Hippocampal formation (tissue), 2 donors: ENCODE measurements around the gene EPB41.
A peak's percentile ranks its signal among the peaks of the same experiment; 100 is the strongest.
"Not testable (repeated sequence)": the region's sequence is repeated elsewhere in the genome, so short reads cannot be mapped to it uniquely, and the experiment has no call there.

Experiments
- DNase-seq, 2 donors: peaks; one replicate each; lab custom pipeline; 2025; lab: John Stamatoyannopoulos, UW

Gene EPB41

GRCh38 chr1:28982198-28982597 is 67.8 kb downstream of the EPB41 start:
- no peak for DNase-seq

- no peak for DNase-seq
Observed at GRCh38 chr1:28983091-28983490, 68.7 kb downstream of the EPB41 start.

DNA sequence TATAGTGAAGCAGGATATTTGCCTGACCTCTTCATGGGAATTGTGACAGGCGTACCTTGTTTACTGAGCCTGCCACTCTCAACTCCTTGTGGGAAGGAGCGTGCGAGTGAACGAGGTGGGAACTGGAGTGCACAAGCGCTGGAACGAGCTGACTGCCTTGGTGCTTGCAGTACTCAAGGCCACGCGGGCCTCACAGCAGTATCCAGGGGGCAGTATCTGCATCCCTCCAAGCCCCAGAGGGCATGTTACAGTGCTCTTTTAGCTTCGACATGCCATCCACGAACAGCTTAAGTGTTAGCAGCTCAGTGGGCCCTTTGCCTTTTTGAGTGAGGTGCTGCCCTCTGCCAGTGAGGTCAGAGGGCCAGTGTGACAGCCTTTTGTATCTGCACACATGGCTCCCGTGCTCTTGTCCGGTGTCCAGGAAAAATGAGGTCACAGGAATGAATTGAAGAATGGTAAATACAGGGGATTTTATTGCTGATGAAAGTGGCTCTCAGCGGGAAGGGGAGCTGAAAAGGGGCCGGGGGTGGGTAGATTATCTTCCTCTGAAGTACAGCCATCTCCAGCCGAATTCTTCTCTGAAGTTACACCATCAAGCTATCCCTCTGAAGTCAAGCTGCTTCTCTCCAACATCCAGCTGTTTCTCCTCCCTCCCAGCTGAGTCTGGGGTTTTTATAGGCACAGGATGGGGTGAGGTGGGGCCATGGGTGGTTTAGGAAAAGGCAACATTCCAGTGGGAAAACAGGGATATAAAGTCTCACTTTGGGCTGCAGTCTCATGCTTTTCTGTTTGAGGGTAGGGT is 69.3 kb downstream of the EPB41 start:
- DNase-seq = no peak

DNA sequence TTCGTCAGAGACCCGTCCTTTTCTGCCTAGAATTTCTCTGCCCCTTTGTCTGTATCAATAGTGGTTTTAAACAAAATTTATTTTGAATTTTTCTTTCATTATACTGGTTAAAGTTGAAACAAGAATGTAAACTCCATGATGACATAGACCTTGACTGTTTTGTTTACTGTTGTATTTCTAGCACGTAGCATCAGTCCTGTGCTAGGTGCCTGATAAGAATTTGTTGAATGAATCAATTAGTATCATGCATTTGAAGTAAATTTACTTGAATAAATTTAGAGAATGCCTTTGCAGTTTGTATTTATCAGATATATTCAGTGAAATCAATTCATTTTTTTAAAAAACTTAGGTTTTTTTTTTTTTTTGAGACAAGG is 69.9 kb downstream of the EPB41 start:
- DNase-seq = no peak

GRCh38 chr1:28985427-28985826 is 71.1 kb downstream of the EPB41 start:
- DNase-seq = no peak

- DNase-seq = no peak
Observed at GRCh38 chr1:28986306-28986910, 72.0 kb downstream of the EPB41 start.

DNA sequence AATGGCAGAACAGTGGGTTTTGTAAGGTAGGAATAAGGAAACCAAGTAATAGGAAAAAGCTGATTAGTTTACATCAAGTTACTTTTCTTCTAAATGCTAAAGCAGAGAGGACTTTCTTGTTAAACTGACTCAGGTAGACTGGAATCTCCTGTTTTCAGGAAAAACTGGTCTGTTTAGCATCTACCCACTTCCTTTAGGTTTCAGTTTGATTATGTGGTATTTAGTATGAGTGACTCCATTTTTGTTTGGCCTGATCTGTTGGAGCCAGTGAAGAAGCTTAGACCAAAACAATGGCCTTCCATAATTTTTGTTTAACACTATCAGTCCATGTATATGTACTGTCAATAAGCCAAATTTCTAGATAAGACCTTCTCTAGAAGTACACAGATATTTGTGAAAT is 88.4 kb downstream of the EPB41 start:
- DNase-seq = no peak

DNA sequence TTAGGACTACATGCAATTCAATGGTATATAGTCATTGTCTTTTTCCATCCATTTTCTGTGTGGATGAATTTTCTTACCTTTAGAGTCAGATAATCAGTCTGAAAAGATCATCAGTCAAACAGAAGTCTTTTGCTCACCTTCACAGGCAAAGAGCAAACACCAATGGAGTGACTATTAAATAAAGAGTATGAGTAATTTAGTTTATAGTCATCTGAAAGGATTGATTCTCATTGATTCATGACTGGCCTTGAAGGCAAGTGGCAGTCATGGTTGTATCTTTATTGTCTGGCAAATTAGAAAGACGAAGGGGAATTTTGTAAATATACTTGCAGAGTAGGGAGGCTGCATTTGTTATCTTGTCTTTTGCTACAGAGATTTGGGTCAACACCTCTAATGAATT is 89.9 kb downstream of the EPB41 start:
- no peak for DNase-seq

DNA sequence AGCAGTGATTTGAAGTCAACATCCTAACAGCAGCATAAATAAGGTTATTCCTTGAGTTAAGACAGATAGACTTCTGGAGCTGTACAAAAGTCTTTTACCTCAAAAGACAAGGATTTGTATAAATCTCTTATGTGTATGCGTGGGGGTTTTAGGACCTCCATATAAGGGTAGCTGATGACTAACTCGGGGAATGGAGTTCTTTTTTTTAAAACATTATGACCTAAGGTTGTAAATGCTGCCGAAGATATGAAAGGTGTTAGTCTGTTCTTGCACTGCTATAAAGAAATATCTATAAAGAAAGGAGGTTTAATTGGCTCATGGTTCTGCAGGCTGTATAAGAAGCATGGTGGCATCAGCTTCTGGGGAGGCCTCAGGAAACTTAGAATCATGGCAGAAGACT is 90.4 kb downstream of the EPB41 start:
- no peak for DNase-seq

DNA sequence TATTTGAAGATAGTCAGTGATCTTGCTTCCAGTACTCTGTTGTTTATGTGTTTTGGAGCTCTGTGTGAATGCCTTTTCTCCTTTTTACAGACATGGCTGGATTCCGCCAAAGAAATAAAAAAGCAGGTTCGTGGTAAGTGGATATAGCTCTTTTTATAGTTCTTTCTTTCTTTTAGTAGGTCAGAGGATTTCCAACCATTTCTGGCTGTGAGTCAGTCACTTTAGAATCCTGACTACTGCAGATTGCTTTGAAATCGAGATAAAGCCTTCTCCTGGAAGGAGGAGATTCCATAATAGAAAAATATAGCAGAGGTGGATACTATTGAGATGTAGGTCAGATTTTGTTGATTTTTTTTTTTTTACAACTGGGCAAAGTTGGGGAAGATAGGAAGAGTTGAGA is 97.4 kb downstream of the EPB41 start:
- no peak for DNase-seq

GRCh38 chr1:29017235-29017634 is 102.9 kb downstream of the EPB41 start:
- DNase-seq = no peak

DNA sequence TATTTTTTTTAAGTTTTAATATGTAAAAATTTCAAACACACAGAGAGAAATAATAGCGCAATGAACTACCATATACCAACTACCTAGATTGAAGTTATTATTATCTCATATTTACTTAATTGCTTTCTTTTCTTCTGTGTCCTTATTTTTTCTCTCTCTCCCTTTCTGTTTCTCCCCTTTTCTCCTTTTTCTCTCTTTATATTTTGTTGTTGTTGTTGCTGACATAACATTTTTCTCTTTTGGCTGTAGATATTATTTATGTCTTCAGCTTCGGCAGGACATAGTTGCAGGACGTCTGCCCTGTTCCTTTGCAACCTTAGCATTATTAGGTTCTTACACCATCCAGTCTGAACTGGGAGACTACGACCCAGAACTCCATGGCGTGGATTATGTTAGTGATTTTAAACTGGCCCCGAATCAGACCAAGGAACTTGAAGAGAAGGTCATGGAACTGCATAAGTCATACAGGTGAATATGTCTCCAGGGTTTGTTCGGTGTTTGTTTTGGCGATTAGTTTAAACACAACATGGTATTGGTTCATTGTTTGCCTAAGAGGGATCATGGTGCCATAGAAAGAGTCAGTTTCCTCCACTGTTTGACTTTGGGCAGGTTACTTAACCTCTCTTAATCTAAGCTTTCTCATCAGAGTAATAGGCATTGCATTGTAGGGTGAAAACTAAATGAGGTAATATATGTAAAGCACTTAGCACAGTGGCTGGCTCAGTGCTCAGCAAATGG is 103.8 kb downstream of the EPB41 start:
- DNase-seq = no peak

DNA sequence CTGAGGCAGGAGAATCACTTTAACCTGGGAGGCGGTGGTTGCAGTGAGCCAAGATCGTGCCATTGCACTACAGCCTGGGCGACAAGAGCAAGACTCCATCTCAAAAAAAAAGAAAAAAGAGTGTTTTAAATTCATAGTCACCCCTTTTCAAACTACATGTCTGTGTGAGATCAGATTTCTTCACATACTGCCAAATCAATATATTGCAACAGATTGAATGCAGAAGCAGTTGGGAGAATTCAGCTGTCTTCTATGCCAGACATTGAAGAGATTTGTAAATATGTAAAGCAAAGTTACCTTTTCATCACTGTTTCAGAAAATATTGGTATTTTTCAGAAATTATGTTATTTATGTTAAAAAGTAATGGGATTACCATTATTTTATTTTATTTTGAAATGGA is 108.3 kb downstream of the EPB41 start:
- no peak for DNase-seq

- no peak for DNase-seq
Observed at GRCh38 chr1:29029667-29030066, 115.3 kb downstream of the EPB41 start.

- no peak for DNase-seq
Observed at GRCh38 chr1:29032841-29033240, 118.5 kb downstream of the EPB41 start.

- peak in 1 of 2 donors; percentile 46 for DNase-seq
Observed at GRCh38 chr1:29033829-29034466, 119.6 kb downstream of the EPB41 start.

DNA sequence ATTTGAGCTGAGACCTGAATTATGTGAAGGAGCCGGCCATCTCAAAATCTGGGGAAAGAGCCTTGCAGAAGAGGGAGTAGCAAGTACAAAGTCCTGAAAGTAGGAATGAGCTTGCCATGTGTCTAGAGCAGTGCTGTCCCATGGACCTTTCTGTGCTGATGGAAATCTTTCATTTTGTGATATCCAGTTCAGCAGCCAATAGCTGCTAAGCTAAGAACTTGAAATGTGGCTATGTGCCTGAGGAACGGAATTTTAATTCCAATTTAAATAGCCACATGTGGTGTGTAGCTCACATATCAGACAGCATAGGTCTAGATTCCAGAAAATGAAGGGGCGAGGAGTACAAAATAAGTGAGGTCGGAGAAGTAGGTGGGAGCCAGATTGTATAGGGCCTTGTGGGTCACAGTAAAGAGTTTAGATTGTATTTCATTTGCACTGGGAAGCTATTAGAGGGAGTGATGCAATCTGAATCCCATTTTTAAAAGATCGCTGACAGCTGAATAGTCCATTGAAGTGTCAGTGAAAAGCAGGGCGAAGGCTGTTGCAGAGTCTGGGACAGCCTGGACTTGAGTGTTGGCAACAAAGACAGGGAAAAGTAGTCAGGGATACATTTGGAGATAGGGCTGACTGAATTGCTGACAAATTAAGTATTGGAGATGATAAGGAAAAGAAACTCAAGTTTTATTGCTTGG is 129.1 kb downstream of the EPB41 start:
- no peak for DNase-seq

DNA sequence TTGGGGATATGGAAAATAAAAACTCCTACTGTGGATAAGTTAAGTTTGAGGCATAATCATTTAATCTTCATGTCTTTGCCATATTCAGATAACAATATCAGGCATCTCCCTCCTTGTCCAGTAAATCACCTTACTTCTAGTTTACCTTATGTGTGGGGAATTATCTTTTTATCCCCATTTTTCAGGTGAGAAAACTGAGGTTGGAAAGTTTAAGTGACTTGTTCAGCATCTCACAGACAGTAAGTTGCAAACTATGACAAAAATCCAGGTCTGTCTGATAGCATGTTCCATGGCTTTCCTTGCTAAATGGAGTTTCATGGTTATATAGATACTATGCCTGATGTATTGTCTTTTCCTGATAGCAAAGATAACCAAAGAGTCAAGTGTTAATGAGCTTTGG is 129.6 kb downstream of the EPB41 start:
- no peak for DNase-seq

GRCh38 chr1:29045663-29046062 is 131.3 kb downstream of the EPB41 start:
- DNase-seq = not testable (repeated sequence)

DNA sequence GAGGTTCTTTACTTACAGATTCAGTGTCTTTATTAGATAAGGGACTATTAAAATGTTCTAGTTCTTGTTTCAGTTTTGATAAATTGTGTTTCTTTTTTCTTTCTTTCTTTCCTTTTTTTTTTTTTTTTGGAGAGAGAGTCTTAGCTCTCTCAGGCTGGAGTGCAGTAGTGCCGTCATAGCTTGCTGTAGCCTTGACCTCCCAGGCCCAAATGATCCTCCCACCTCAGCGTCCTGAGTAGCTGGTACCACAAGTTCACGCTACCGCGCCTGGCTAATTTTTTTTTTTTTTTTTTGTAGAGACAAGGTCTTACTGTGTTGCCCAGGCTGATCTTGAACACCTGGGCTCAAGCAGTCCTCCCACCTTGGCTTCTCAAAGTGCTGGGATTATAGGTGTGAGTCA is 132.8 kb downstream of the EPB41 start:
- no peak for DNase-seq

DNA sequence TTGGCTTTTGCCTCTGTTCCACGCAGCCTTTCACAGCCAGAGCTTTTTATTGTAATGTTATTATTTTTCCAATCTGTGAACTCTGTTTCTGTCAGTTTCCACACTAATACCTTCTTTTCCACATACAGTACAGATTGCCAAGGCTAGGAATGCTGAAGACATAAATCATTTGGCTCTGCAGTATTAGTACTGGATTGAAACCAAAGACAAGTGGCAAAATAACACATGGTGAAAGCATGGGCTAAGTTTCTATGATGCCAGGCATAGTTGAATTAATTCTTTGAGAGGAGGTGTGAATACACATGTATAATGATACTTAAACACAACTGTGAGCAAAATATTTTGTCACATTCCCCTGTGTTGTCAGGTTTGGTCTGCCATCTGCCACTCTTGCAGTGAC is 135.8 kb downstream of the EPB41 start:
- no peak for DNase-seq

DNA sequence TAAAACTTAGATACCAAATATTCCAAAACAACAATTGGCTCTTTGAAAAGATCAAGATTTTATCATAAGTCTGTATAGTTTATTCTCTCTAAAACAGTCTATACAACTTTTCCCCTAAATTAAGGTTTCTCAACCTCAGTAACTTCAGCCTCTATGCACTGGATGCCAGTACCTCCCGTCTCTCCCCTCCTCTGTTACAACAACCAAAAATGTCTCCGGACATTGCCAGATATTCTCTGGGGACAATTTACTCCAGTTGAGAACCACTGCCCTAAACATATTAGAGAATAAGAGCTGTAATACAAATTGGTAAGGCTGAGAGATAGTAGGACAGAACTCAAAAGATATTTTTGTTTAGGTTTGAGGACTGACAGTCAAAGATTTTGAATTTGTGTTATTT is 137.7 kb downstream of the EPB41 start:
- no peak for DNase-seq
